H1 (cell line): ENCODE data around the gene PRMT1. TPM values are rescaled to one million over a fixed set of nuclear protein-coding genes. Genes with fewer than 3 reads are reported as not detected.

Experiments used
- CTCF ChIA-PET: fragments of 300-600 bp; sonication (Branson Sonifier 250); formaldehyde crosslinking; loops from one replicate; lab custom pipeline; 2021; ENCODE audit not compliant: partially characterized antibody; lab: Charles Lee
- POLR2A ChIA-PET: fragments of 300-600 bp; sonication (Branson Sonifier 250); formaldehyde crosslinking; loops from one replicate; lab custom pipeline; 2021; ENCODE audit warnings: inconsistent platforms; ENCODE audit not compliant: partially characterized antibody; lab: Charles Lee
- DNase-seq, 2 experiments: peaks; one replicate each; pipeline versions ENCODE4 v3.0.0 to v3.0.0-alpha.2; 2010 to 2022; ENCODE audit warnings: low spot score in 2 of 2, low read depth in 1 of 2, mixed read lengths in 1 of 2
- FAIRE-seq: peaks from 2 replicates; lab custom pipeline; 2011; peaks lifted over from hg19 to GRCh38; lab: Jason Lieb, UNC
- H2AFZ ChIP-seq: 2 replicates; pipeline ENCODE4 v1.8.1; 2012; ENCODE audit warnings: low read length, inconsistent platforms
- H2AK5ac ChIP-seq: 2 replicates; pipeline ENCODE4 v1.6.1; 2013; ENCODE audit warnings: low read depth, low read length
- H2BK120ac ChIP-seq: replicated peaks from 2 replicates; pipeline ENCODE3; 2013; ENCODE audit warnings: low read depth, low read length, inconsistent platforms
- H2BK12ac ChIP-seq: 2 replicates; pipeline ENCODE4 v1.6.1; 2013; ENCODE audit warnings: low read depth, low read length
- H2BK15ac ChIP-seq: 2 replicates; pipeline ENCODE4 v1.6.1; 2013; ENCODE audit warnings: low read length
- H2BK20ac ChIP-seq: 2 replicates; pipeline ENCODE4 v1.6.1; 2013; ENCODE audit warnings: low read length
- H2BK5ac ChIP-seq: 2 replicates; pipeline ENCODE4 v1.6.1; 2013; ENCODE audit warnings: low read depth, low read length
- H3K14ac ChIP-seq: 2 replicates; pipeline ENCODE4 v1.6.1; 2013; ENCODE audit warnings: inconsistent platforms; ENCODE audit not compliant: insufficient read length
- H3K18ac ChIP-seq: 2 replicates; pipeline ENCODE4 v1.6.1; 2013; ENCODE audit warnings: low read length; ENCODE audit errors: extremely low read depth
- H3K23ac ChIP-seq: 2 replicates; pipeline ENCODE4 v1.6.1; 2013; ENCODE audit warnings: inconsistent platforms; ENCODE audit not compliant: insufficient read length
- H3K23me2 ChIP-seq: 2 replicates; pipeline ENCODE4 v1.6.1; 2013; ENCODE audit warnings: low read depth, low read length
- H3K27ac ChIP-seq: 2 replicates; pipeline ENCODE4 v1.6.1; 2011; ENCODE audit warnings: low read depth, low read length, inconsistent platforms
- H3K27me3 ChIP-seq, 4 experiments: replicated peaks in 1 of 4; 1 replicate in 1 of 4; 2 replicates in 3 of 4; pipeline versions ENCODE4 v1.6.1 to v1.8.1; 2011 to 2013; ENCODE audit warnings: low read length in 3 of 4, mild to moderate bottlenecking in 3 of 4, inconsistent platforms in 2 of 4, mixed read lengths in 2 of 4, moderate library complexity in 1 of 4; ENCODE audit not compliant: control insufficient read depth in 3 of 4, insufficient read depth in 3 of 4; ENCODE audit errors: extremely low read depth in 1 of 4
- H3K36me3 ChIP-seq, 4 experiments: 2 replicates each; pipeline versions ENCODE4 v1.6.1 to v1.8.1; 2011 to 2013; ENCODE audit warnings: mild to moderate bottlenecking in 4 of 4, low read length in 3 of 4, moderate library complexity in 2 of 4, control low read depth in 1 of 4, inconsistent platforms in 1 of 4; ENCODE audit not compliant: insufficient read depth in 4 of 4, control insufficient read depth in 2 of 4
- H3K4ac ChIP-seq: replicated peaks from 2 replicates; pipeline ENCODE3; 2013; ENCODE audit warnings: low read length, low read depth, mixed read lengths, inconsistent platforms; ENCODE audit not compliant: insufficient read length
- H3K4me1 ChIP-seq, 4 experiments: replicated peaks in 1 of 4; 1 replicate in 1 of 4; 2 replicates in 3 of 4; pipeline versions ENCODE4 v1.6.1 to v1.8.1; 2011 to 2013; ENCODE audit warnings: low read length in 3 of 4, inconsistent platforms in 2 of 4, mixed read lengths in 1 of 4; ENCODE audit not compliant: insufficient read depth in 4 of 4, control insufficient read depth in 3 of 4
- H3K4me2 ChIP-seq, 2 experiments: 2 replicates each; pipeline versions ENCODE4 v1.6.1 to v1.8.1; 2011 to 2013; ENCODE audit warnings: low read depth in 2 of 2, low read length in 2 of 2, control low read depth in 1 of 2, inconsistent platforms in 1 of 2, mild to moderate bottlenecking in 1 of 2; ENCODE audit not compliant: insufficient read depth in 1 of 2
- H3K4me3 ChIP-seq, 4 experiments: fragments of 200-600, 300-600 bp in 1 of 4; sonication (generic), shearing (Covaris generic), sonication (Bioruptor Twin) in 1 of 4; 2 replicates each; pipeline versions ENCODE4 v1.5.1 to v1.8.1; 2011 to 2016; ENCODE audit warnings: low read length in 4 of 4, low read depth in 3 of 4, control low read depth in 2 of 4, inconsistent platforms in 2 of 4, mild to moderate bottlenecking in 2 of 4, mixed read lengths in 1 of 4, moderate library complexity in 1 of 4; ENCODE audit not compliant: insufficient read depth in 2 of 4; ENCODE audit errors: extremely low read depth in 1 of 4
- H3K56ac ChIP-seq: replicated peaks from 2 replicates; pipeline ENCODE3; 2013; ENCODE audit warnings: low read depth, mild to moderate bottlenecking, mixed read lengths, low read length, inconsistent platforms; ENCODE audit not compliant: insufficient read length
- H3K79me1 ChIP-seq: 2 replicates; pipeline ENCODE4 v1.6.1; 2013; ENCODE audit warnings: low read depth, low read length, control low read depth
- H3K79me2 ChIP-seq, 2 experiments: 2 replicates each; pipeline versions ENCODE4 v1.6.1 to v1.8.1; 2012 to 2013; ENCODE audit warnings: low read length in 2 of 2, mild to moderate bottlenecking in 2 of 2, inconsistent platforms in 1 of 2; ENCODE audit not compliant: insufficient read depth in 2 of 2, control insufficient read depth in 1 of 2
- H3K9ac ChIP-seq, 4 experiments: replicated peaks in 1 of 4; 1 replicate in 1 of 4; 2 replicates in 3 of 4; pipeline versions ENCODE4 v1.6.1 to v1.8.1; 2011 to 2013; ENCODE audit warnings: low read depth in 3 of 4, low read length in 3 of 4, control low read depth in 2 of 4, mild to moderate bottlenecking in 2 of 4, moderate library complexity in 2 of 4, inconsistent platforms in 1 of 4; ENCODE audit errors: extremely low read depth in 1 of 4
- H3K9me3 ChIP-seq, 2 experiments: 2 replicates each; pipeline versions ENCODE4 v1.6.1 to v1.8.1; 2012 to 2013; ENCODE audit warnings: mild to moderate bottlenecking in 2 of 2, moderate library complexity in 2 of 2, control low read depth in 1 of 2, inconsistent platforms in 1 of 2, low read depth in 1 of 2, low read length in 1 of 2, mixed read lengths in 1 of 2; ENCODE audit not compliant: insufficient read depth in 2 of 2
- H4K20me1 ChIP-seq, 2 experiments: replicated peaks in 1 of 2; 2 replicates each; pipeline versions ENCODE3 to v1.8.1; 2011 to 2013; ENCODE audit warnings: inconsistent platforms in 2 of 2, low read length in 2 of 2, mild to moderate bottlenecking in 1 of 2; ENCODE audit not compliant: insufficient read depth in 2 of 2, control insufficient read depth in 1 of 2
- H4K5ac ChIP-seq: 2 replicates; pipeline ENCODE4 v1.6.1; 2013; ENCODE audit warnings: low read length, low read depth, mixed read lengths, inconsistent platforms; ENCODE audit not compliant: insufficient read length
- H4K8ac ChIP-seq: 2 replicates; pipeline ENCODE4 v1.8.0; 2013; ENCODE audit warnings: mild to moderate bottlenecking, moderate library complexity, low read length, inconsistent platforms; ENCODE audit not compliant: insufficient read depth; ENCODE audit errors: extremely low read depth
- H4K91ac ChIP-seq: replicated peaks from 2 replicates; pipeline ENCODE3; 2013; ENCODE audit warnings: low read length, mixed read lengths, inconsistent platforms; ENCODE audit not compliant: insufficient read length
- EZH2 ChIP-seq: fragments of 200-600 bp; sonication (generic); IDR thresholded peaks from 2 replicates; pipeline ENCODE4 v1.7.1; 2012; ENCODE audit warnings: low read depth, mild to moderate bottlenecking, moderate library complexity, low read length, inconsistent platforms; ENCODE audit not compliant: severe bottlenecking
- HDAC6 ChIP-seq: IDR thresholded peaks from one replicate; pipeline ENCODE4 v1.7.1; 2012; ENCODE audit warnings: low read depth, mild to moderate bottlenecking, inconsistent platforms, low read length, moderate library complexity
- RXRA ChIP-seq: IDR thresholded peaks from 2 replicates; pipeline ENCODE4 v1.6.1; 2011; ENCODE audit warnings: low read depth, mild to moderate bottlenecking, low read length, moderate library complexity; ENCODE audit not compliant: insufficient read depth
- SP1 ChIP-seq: IDR thresholded peaks from 2 replicates; pipeline ENCODE4 v1.6.1; 2011; ENCODE audit warnings: low read depth, low read length
- SP4 ChIP-seq: IDR thresholded peaks from 2 replicates; pipeline ENCODE4 v1.6.1; 2012; ENCODE audit warnings: low read length, inconsistent platforms
- WGBS, 2 experiments: shearing (Covaris generic) in 1 of 2; methylation state at CpG; one replicate each; pipeline versions ENCODE4 v1.1.6 to v1.1.7; 2013 to 2015; ENCODE audit warnings: low lambda C conversion rate in 2 of 2, mixed read lengths in 2 of 2, inconsistent platforms in 1 of 2, low coverage in 1 of 2, missing lambda C conversion rate in 1 of 2; ENCODE audit not compliant: insufficient replicate concordance in 2 of 2, insufficient coverage in 1 of 2, insufficient read length in 1 of 2; ENCODE audit errors: extremely low coverage in 1 of 2, missing lambda C conversion rate in 1 of 2; 5-methylcytosine and 5-hydroxymethylcytosine counted together
- polyA plus RNA-seq, 7 experiments: library from polyadenylated mRNA; depleted of rRNA in 3 of 7; stranded (reverse) in 5 of 7; unstranded in 2 of 7; fragments of >200 nt in 5 of 7; fragments of 200-250 nt in 2 of 7; gene quantifications; 1 replicate in 5 of 7; 2 replicates in 1 of 7; 4 replicates in 1 of 7; pipeline versions ENCODE4 v1.2.1 to v1.2.3, GENCODE V29; 2011 to 2013; ENCODE audit warnings: missing spikeins in 2 of 7, mixed read lengths in 2 of 7
- total RNA-seq: library from RNA; stranded (reverse); fragmentation: NEBNext Ultra II Directional; extraction: Animal tissue kit (Norgen Biotek cat#: 25700); gene quantifications from 2 replicates; pipeline ENCODE4 v1.2.1, GENCODE V29; 2021
- TF ChIP-seq, protein P1 (sequence below), 3 experiments: IDR thresholded peaks; 1 replicate in 2 of 3; 2 replicates in 1 of 3; pipeline versions ENCODE4 v1.5.1 to v1.6.1; 2011; ENCODE audit warnings: low read length in 3 of 3, mild to moderate bottlenecking in 3 of 3, inconsistent platforms in 2 of 3, low read depth in 1 of 3, moderate library complexity in 1 of 3; ENCODE audit not compliant: insufficient read depth in 1 of 3; ENCODE audit errors: control extremely low read depth in 1 of 3
- TF ChIP-seq, protein P2 (sequence below): IDR thresholded peaks from 2 replicates; pipeline ENCODE4 v1.6.1; 2011; ENCODE audit warnings: low read depth, mild to moderate bottlenecking, low read length; ENCODE audit not compliant: insufficient read depth

The PRMT1 gene
- total and polyA plus RNA-seq, 2 of the 8 experiments (the other 6 are each of a cell fraction or from before 2014, with no cell fraction given), result 561 to 1,215 TPM

- peak within 1 kb of the TSS; percentile 72 for H3K27ac ChIP-seq
- FAIRE-seq (peak; percentile 60), DNase-seq (peak; percentile 86 to 98)
- peaks cover 6 to 9% of the 10 kb centered on the region in 2 experiments for H4K20me1 ChIP-seq
- H3K4me2 ChIP-seq, result peak within 1 kb of the TSS; percentile 85 to 89
- peak within 1 kb of the TSS; percentile 69; the same call in 1 of the 2 replicates for H4K8ac ChIP-seq
- no peaks in the 10 kb centered on the region for H3K27me3 ChIP-seq
- H3K4me1 ChIP-seq, result peaks cover 0 to 7% (median 2%) of the 10 kb centered on the region in 4 experiments; a peak in 4 of 7 replicates
- peaks cover 15% of the 10 kb centered on the region for H3K23me2 ChIP-seq
- 0 out of 2 replicates have a peak within 1 kb of the TSS, but pooled peaks have one; percentile 31 for H2AFZ ChIP-seq
- H2BK20ac ChIP-seq, result no peak within 1 kb of the TSS
- peak within 1 kb of the TSS; percentile 96 for H3K18ac ChIP-seq
- peak within 1 kb of the TSS; percentile 43; the same call in 1 of the 2 replicates for H2BK12ac ChIP-seq
- H2AK5ac ChIP-seq, result peak within 1 kb of the TSS; percentile 66; the same call in 1 of the 2 replicates
- no peak within 1 kb of the TSS for H3K4ac ChIP-seq
- ChIA-PET POLR2A (interaction anchor here (1.0 to 18.0 kb wide), 11 partner anchors 8 to 173 kb away, joined by 3 to 275 read pairs (median 10); partner anchors contain the start of genes ADM5, CPT1C, NOSIP and PRMT1), CTCF (interaction anchor here (0.7 to 2.3 kb wide), 7 partner anchors 9 to 24 kb away, joined by 3 to 13 read pairs (median 6); partner anchors contain the start of gene ADM5)
- no peak within 1 kb of the TSS for H2BK120ac ChIP-seq
- H2BK15ac ChIP-seq, result peak within 1 kb of the TSS; percentile 98; the same call in 1 of the 2 replicates
- no peak within 1 kb of the TSS for H3K14ac ChIP-seq
- H3K56ac ChIP-seq, result peak within 1 kb of the TSS; percentile 86
- no peak within 1 kb of the TSS for H3K23ac ChIP-seq
- 1% methylated on average over 46 of the region's 50 CpGs; no CpG with 5 or more reads in 1 of the 2 experiments for WGBS, 2 experiments
- peak within 1 kb of the TSS; percentile 54 for H4K91ac ChIP-seq
- H3K9ac ChIP-seq, result peak within 1 kb of the TSS; percentile 58 to 92 (median 80)
- peaks cover 5 to 32% of the 10 kb centered on the region in 2 experiments; a peak in 2 of 4 replicates for H3K79me2 ChIP-seq
- H3K9me3 ChIP-seq, result peaks cover 1 to 2% of the 10 kb centered on the region in 2 experiments
- peak within 1 kb of the TSS; percentile 89 to 98 (median 96) for H3K4me3 ChIP-seq
- peaks cover 5% of the 10 kb centered on the region for H3K79me1 ChIP-seq
- H3K36me3 ChIP-seq, result peaks cover 12 to 38% (median 25%) of the 10 kb centered on the region in 4 experiments; a peak in 7 of 8 replicates
- peak within 1 kb of the TSS; percentile 86 for H2BK5ac ChIP-seq
- H4K5ac ChIP-seq, result peak within 1 kb of the TSS; percentile 90
- TF ChIP-seq, protein P1, sequence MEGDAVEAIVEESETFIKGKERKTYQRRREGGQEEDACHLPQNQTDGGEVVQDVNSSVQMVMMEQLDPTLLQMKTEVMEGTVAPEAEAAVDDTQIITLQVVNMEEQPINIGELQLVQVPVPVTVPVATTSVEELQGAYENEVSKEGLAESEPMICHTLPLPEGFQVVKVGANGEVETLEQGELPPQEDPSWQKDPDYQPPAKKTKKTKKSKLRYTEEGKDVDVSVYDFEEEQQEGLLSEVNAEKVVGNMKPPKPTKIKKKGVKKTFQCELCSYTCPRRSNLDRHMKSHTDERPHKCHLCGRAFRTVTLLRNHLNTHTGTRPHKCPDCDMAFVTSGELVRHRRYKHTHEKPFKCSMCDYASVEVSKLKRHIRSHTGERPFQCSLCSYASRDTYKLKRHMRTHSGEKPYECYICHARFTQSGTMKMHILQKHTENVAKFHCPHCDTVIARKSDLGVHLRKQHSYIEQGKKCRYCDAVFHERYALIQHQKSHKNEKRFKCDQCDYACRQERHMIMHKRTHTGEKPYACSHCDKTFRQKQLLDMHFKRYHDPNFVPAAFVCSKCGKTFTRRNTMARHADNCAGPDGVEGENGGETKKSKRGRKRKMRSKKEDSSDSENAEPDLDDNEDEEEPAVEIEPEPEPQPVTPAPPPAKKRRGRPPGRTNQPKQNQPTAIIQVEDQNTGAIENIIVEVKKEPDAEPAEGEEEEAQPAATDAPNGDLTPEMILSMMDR (IDR thresholded peaks at IDR 0.05; ENCODE audit: control extremely low read depth in 1 of 3, insufficient read depth in 1 of 3, low read depth in 1 of 3, low read length in 3 of 3), result no peak
- TF ChIP-seq EZH2 (no peak), HDAC6 (no peak), RXRA (no peak), SP4 (peak; percentile 78; the same call in 1 of the 2 replicates), SP1 (0 out of 2 replicates have a peak, but pooled peaks have one; percentile 36)
- TF ChIP-seq, protein P2, sequence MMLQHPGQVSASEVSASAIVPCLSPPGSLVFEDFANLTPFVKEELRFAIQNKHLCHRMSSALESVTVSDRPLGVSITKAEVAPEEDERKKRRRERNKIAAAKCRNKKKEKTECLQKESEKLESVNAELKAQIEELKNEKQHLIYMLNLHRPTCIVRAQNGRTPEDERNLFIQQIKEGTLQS, result peak; percentile 55; the same call in 1 of the 2 replicates
These were observed 11.5 kb upstream of the PRMT1 start, which contains the start of the genes BCL2L12 and IRF3 for GRCh38 chr19:49665351-49666119. Gene BCL2L12, plus strand, starts transcription at chr19:49665933. Its CDS starts 760 bp downstream, at chr19:49666693. Gene IRF3, minus strand, starts transcription at chr19:49665857. Its CDS starts 1,019 bp downstream, at chr19:49664838.
